DND-41 (cell line): ENCODE measurements around the gene ERG.

ENCODE experiments used
- ATAC-seq: fragments of 200-7000 bp; cut with Tn5 transposase; 3 replicates; pipeline ENCODE4 v1.9.1; 2021; ENCODE audit warnings: low read depth; ENCODE audit not compliant: insufficient read depth
- DNase-seq: peaks from one replicate; pipeline ENCODE4 v3.0.0-alpha.2; 2020
- H2AFZ ChIP-seq: 2 replicates; pipeline ENCODE4 v1.6.0; 2012; ENCODE audit warnings: low read depth, low read length
- H3K27ac ChIP-seq: 2 replicates; pipeline ENCODE4 v1.5.1; 2012; ENCODE audit warnings: low read length, inconsistent platforms
- H3K27me3 ChIP-seq: fragments of 200-600 bp; sonication (generic); 2 replicates; pipeline ENCODE4 v1.6.0; 2012; ENCODE audit warnings: low read length, mild to moderate bottlenecking, inconsistent platforms; ENCODE audit not compliant: insufficient read depth, poor library complexity
- H3K36me3 ChIP-seq: 2 replicates; pipeline ENCODE4 v1.5.1; 2012; ENCODE audit warnings: low read length, inconsistent platforms; ENCODE audit not compliant: insufficient read depth
- H3K4me1 ChIP-seq: 2 replicates; pipeline ENCODE4 v1.5.1; 2012; ENCODE audit warnings: mild to moderate bottlenecking, low read length; ENCODE audit not compliant: insufficient read depth
- H3K4me2 ChIP-seq: 2 replicates; pipeline ENCODE4 v1.6.0; 2012; ENCODE audit warnings: mild to moderate bottlenecking, moderate library complexity, low read length, inconsistent platforms; ENCODE audit not compliant: insufficient read depth
- H3K4me3 ChIP-seq, 2 experiments: fragments of 200-600 bp in 1 of 2; shearing (Covaris generic) in 1 of 2; 2 replicates each; pipeline ENCODE4 v1.5.1; 2012 to 2016; ENCODE audit warnings: inconsistent platforms in 2 of 2, low read length in 2 of 2, mild to moderate bottlenecking in 2 of 2, low read depth in 1 of 2, moderate library complexity in 1 of 2
- H3K79me2 ChIP-seq: 2 replicates; pipeline ENCODE4 v1.6.0; 2012; ENCODE audit warnings: low read length, inconsistent platforms; ENCODE audit not compliant: insufficient read depth
- H3K9ac ChIP-seq: 2 replicates; pipeline ENCODE4 v1.6.0; 2012; ENCODE audit warnings: low read depth, mild to moderate bottlenecking, inconsistent platforms, low read length, moderate library complexity
- H3K9me3 ChIP-seq: 2 replicates; pipeline ENCODE4 v1.5.1; 2012; ENCODE audit warnings: low read length, moderate library complexity, mild to moderate bottlenecking, inconsistent platforms; ENCODE audit not compliant: insufficient read depth, severe bottlenecking
- H4K20me1 ChIP-seq: 2 replicates; pipeline ENCODE4 v1.6.0; 2012; ENCODE audit warnings: low read length; ENCODE audit not compliant: insufficient read depth
- CTCF ChIP-seq: IDR thresholded peaks from 2 replicates; pipeline ENCODE4 v1.5.1; 2012; ENCODE audit warnings: borderline replicate concordance, low read length, moderate library complexity, mild to moderate bottlenecking; ENCODE audit not compliant: poor library complexity, severe bottlenecking; ENCODE audit errors: extremely low read depth
- EZH2 ChIP-seq: IDR thresholded peaks from 3 replicates; pipeline ENCODE4 v1.6.1; 2012; ENCODE audit warnings: borderline replicate concordance, low read depth, mild to moderate bottlenecking, moderate library complexity, low read length, inconsistent platforms; ENCODE audit not compliant: severe bottlenecking

Gene ERG

GRCh38 chr21:38436341-38436740 lies 61.9 kb downstream of the ERG start:
- no peaks in the 10 kb centered on the region for H3K36me3 ChIP-seq

GRCh38 chr21:38434913-38435533 lies 63.3 kb downstream of the ERG start:
- H3K27ac ChIP-seq: no peak overlapping the region
- H3K36me3 ChIP-seq: no peaks in the 10 kb centered on the region
- no peak overlapping the region for H3K9ac ChIP-seq
- DNase-seq (no peak), ATAC-seq (no peak)
- no peak overlapping the region for H3K4me2 ChIP-seq
- TF ChIP-seq CTCF (no peak), EZH2 (no peak)
- no peaks in the 10 kb centered on the region for H4K20me1 ChIP-seq
- H3K4me3 ChIP-seq: no peak overlapping the region
- no peaks in the 10 kb centered on the region for H3K79me2 ChIP-seq
- H3K4me1 ChIP-seq: no peaks in the 10 kb centered on the region
- H3K27me3 ChIP-seq: no peaks in the 10 kb centered on the region
- no peak overlapping the region for H2AFZ ChIP-seq
- no peaks in the 10 kb centered on the region for H3K9me3 ChIP-seq

More at GRCh38 chr21:38436341-38436740, 61.9 kb downstream of the ERG start:
- Histone ChIP-seq H3K79me2 (no peaks in the 10 kb centered on the region), H3K4me1 (no peaks in the 10 kb centered on the region), H3K4me3 (no peak overlapping the region), H4K20me1 (no peaks in the 10 kb centered on the region; the same call in 1 of the 2 replicates), H3K9ac (no peak overlapping the region), H3K27ac (no peak overlapping the region), H2AFZ (no peak overlapping the region), H3K27me3 (no peaks in the 10 kb centered on the region), H3K4me2 (no peak overlapping the region), H3K9me3 (no peaks in the 10 kb centered on the region)
- ATAC-seq (no peak), DNase-seq (no peak)
- TF ChIP-seq EZH2: no peak
- TF ChIP-seq CTCF: no peak

- H3K4me2 ChIP-seq: no peak overlapping the region
- no peak overlapping the region for H3K27ac ChIP-seq
- no peaks in the 10 kb centered on the region for H3K4me1 ChIP-seq
- H2AFZ ChIP-seq: no peak overlapping the region
- TF ChIP-seq EZH2 (no peak), CTCF (no peak)
- H3K9me3 ChIP-seq: no peaks in the 10 kb centered on the region
- no peak overlapping the region for H3K4me3 ChIP-seq
- no peaks in the 10 kb centered on the region for H4K20me1 ChIP-seq
- no peak overlapping the region for H3K9ac ChIP-seq
- H3K27me3 ChIP-seq: no peaks in the 10 kb centered on the region
- ATAC-seq: no peak
- no peak for DNase-seq
- H3K79me2 ChIP-seq: no peaks in the 10 kb centered on the region
- no peaks in the 10 kb centered on the region for H3K36me3 ChIP-seq
Measured at GRCh38 chr21:38433471-38433870, 64.8 kb downstream of the ERG start.
